Measurements from ENCODE around the gene SIDT1. TPM values are rescaled to one million over a fixed set of nuclear protein-coding genes. Genes with fewer than 3 reads are reported as not detected.

Gene SIDT1
- total RNA-seq, 1 experiment from 2014 or later: not detected

DNA sequence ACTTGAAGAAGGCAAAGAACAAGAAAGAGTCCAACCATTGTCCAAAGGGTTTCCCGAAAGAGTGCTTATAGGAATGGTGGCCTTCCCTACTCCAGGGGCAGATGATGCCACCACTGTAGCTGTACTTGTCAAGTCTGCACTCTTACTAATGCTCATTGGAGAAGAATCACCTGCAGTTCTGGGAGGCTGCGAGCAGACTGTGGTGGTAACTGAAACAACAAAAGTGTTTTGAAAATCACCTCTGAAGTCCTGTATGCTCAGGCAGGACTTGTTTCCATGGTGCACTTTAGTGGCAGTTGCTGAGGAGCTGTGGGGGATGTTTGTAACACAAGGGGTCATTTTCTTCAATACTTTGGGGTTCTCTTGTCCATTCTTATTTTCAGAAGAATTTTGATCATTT, 128.1 kb downstream of the SIDT1 start:
- DNase-seq: no peak
- Histone ChIP-seq H3K18ac (ENCODE audit: insufficient read length, low read depth, low read length) (no peak overlapping the region), H2BK15ac (ENCODE audit: low read depth, low read length) (no peak overlapping the region), H3K27me3 (ENCODE audit: insufficient read depth, low read length) (no peaks in the 10 kb centered on the region), H3K9me3 (ENCODE audit: control insufficient read depth, low read depth, low read length) (no peaks in the 10 kb centered on the region), H4K8ac (replicated peaks; ENCODE audit: insufficient read length, low read depth, low read length) (no peak overlapping the region), H2BK12ac (ENCODE audit: insufficient read length, low read depth, low read length) (no peak overlapping the region), H4K20me1 (ENCODE audit: control insufficient read depth, insufficient read depth, insufficient read length) (no peaks in the 10 kb centered on the region), H3K4me1 (ENCODE audit: insufficient read depth, low read length) (no peaks in the 10 kb centered on the region), H3K56ac (ENCODE audit: insufficient read length, low read depth, low read length) (no peak overlapping the region), H3K79me1 (ENCODE audit: insufficient read depth, low read depth, low read length, poor library complexity, severe bottlenecking) (no peaks in the 10 kb centered on the region), H3K23ac (ENCODE audit: insufficient read length, low read depth, low read length) (no peak overlapping the region), H3K4ac (ENCODE audit: low read depth, low read length) (no peak overlapping the region), H2AFZ (ENCODE audit: low read length) (no peak overlapping the region), H2BK5ac (ENCODE audit: insufficient read length, low read length) (no peak overlapping the region), H3K9ac (ENCODE audit: extremely low read depth, insufficient read length, low read length) (no peak overlapping the region), H4K5ac (ENCODE audit: insufficient read length, low read depth, low read length) (no peak overlapping the region), H3K79me2 (ENCODE audit: insufficient read depth, low read length) (no peaks in the 10 kb centered on the region), H4K91ac (ENCODE audit: insufficient read length, low read depth, low read length) (no peak overlapping the region), H2BK20ac (ENCODE audit: low read depth, low read length, poor library complexity, severe bottlenecking) (no peak overlapping the region), H2BK120ac (ENCODE audit: low read depth, low read length, poor library complexity, severe bottlenecking) (no peak overlapping the region), H2AK5ac (ENCODE audit: insufficient read length, low read length) (no peak overlapping the region), H3K27ac (ENCODE audit: insufficient read length, low read depth, low read length) (no peak overlapping the region), H3K4me2 (ENCODE audit: insufficient read depth, insufficient read length, low read length) (no peak overlapping the region), H3T11ph (ENCODE audit: low read length) (no peak overlapping the region), H3K23me2 (ENCODE audit: insufficient read length, low read depth, low read length, poor library complexity, severe bottlenecking) (no peaks in the 10 kb centered on the region), H3K14ac (ENCODE audit: insufficient read depth, low read length) (no peak overlapping the region)
- no peaks in the 10 kb centered on the region for H3K9me3 Mint-ChIP-seq
- peaks cover 10 to 33% (median 27%) of the 10 kb centered on the region in 3 experiments for H3K36me3 Mint-ChIP-seq (ENCODE audit: insufficient read depth in 1 of 3, low read depth in 3 of 3)
- no peak overlapping the region for H3K4me3 Mint-ChIP-seq
- H3K27ac Mint-ChIP-seq: no peak overlapping the region; a peak in 1 of 7 replicates
- WGBS (ENCODE audit: extremely low coverage, insufficient read length, low lambda C conversion rate): no CpG with 5 or more reads among the region's 2 CpGs
- no peak for TF ChIP-seq CTCF (conservative IDR thresholded peaks at IDR 0.05)
- H3K27me3 Mint-ChIP-seq (ENCODE audit: low read depth): no peaks in the 10 kb centered on the region
- peaks cover 3 to 6% of the 10 kb centered on the region in 2 experiments; a peak in 3 of 4 replicates for H3K4me1 Mint-ChIP-seq

Data from H9 (cell line).